ENCODE results near the gene ZRANB3.

DNA sequence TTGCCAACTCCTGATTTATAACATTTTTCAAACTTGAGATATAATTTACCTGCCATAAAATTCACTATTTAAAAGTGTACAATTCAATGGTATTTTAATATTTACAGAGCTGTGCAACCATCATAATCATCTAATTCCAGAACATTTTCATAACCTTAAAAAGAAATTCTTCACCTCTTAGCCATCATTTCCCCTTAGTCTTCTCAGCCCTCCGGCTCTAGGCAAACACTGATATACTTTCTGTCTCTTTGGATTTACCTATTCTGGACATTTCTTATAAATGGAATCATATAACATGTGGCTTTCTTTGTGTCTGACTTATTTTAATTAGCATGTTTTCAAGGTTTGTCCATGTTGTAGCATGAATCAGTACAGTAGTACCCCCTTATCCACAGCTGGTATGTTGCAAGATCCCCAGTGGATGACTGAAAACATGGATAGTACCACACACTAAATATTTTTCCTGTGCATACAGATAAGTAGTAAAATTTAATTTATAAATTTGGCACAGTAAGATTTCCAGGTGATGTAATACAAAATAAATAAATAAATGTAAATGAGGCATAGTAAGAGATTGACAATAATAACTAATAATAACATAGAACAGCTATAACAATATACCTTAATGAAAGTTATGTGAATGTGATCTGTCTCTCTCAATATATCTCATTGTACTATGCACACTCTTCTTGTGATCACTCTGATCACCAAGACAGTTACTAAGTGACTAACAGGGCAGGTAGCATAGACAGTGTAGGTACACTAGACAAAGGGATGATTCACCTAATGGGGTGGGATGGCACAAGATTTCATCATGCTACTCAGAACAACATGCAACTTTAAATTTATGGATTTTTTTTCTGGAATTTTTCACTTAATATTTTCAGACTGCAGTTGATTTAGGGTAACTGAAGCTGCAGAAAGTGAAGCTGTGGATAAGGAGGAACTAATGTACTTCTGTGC lies 405.8 kb downstream of the ZRANB3 start:
- TF ChIP-seq CTCF (IDR thresholded peaks at IDR 0.05; ENCODE audit: insufficient read depth, low read depth, low read length): no peak
- TF ChIP-seq EZH2 (IDR thresholded peaks at IDR 0.05; ENCODE audit: insufficient read depth, low read length): no peak
